HepG2 (cell line): ENCODE measurements around the gene AGMO.

ENCODE experiments used
- ARHGAP35 ChIP-seq: sonication (generic); formaldehyde crosslinking; IDR thresholded peaks from 2 replicates; pipeline ENCODE4 v1.9.0; 2022; ENCODE audit warnings: mild to moderate bottlenecking, inconsistent platforms, moderate library complexity, missing genetic modification reagents, borderline replicate concordance
- BCL3 ChIP-seq: sonication (generic); formaldehyde crosslinking; IDR thresholded peaks from 2 replicates; pipeline ENCODE4 v1.5.1; 2020; ENCODE audit warnings: mild to moderate bottlenecking, missing genetic modification reagents, moderate library complexity
- CTCF ChIP-seq: sonication (generic); formaldehyde crosslinking; IDR thresholded peaks from 2 replicates; pipeline ENCODE4 v1.5.0; 2020; ENCODE audit warnings: mild to moderate bottlenecking, missing genetic modification reagents, moderate library complexity
- ELF1 ChIP-seq: sonication (generic); formaldehyde crosslinking; IDR thresholded peaks from 2 replicates; pipeline ENCODE4 v1.4.0; 2020; ENCODE audit warnings: missing genetic modification reagents
- HNRNPH1 ChIP-seq: fragments of 200-400 bp; formaldehyde crosslinking; optimal IDR thresholded peaks from 2 replicates; pipeline ENCODE3; 2017; ENCODE audit warnings: mild to moderate bottlenecking, low read depth, low read length
- JUNB ChIP-seq: sonication (generic); formaldehyde crosslinking; IDR thresholded peaks from 2 replicates; pipeline ENCODE4 v1.8.0; 2022; ENCODE audit warnings: missing genetic modification reagents, mild to moderate bottlenecking, borderline replicate concordance
- SKIL ChIP-seq: sonication (generic); formaldehyde crosslinking; IDR thresholded peaks from 2 replicates; pipeline ENCODE4 v1.8.0; 2022; ENCODE audit warnings: missing genetic modification reagents, mild to moderate bottlenecking, moderate library complexity, borderline replicate concordance
- ZNF790 ChIP-seq: sonication (generic); formaldehyde crosslinking; IDR thresholded peaks from 2 replicates; pipeline ENCODE4 v1.8.0; 2022; ENCODE audit warnings: missing genetic modification reagents, mild to moderate bottlenecking, borderline replicate concordance

GRCh38 chr7:15370441-15370840 lies 191.4 kb downstream of the AGMO start:
- TF ChIP-seq JUNB (CRISPR knock-in tag) (no peak), HNRNPH1 (no peak), ELF1 (CRISPR knock-in tag) (no peak), ZNF790 (CRISPR knock-in tag) (no peak), SKIL (no peak), BCL3 (CRISPR knock-in tag) (no peak), ARHGAP35 (no peak), CTCF (CRISPR knock-in tag) (no peak)
